Measurements from ENCODE around the gene LSR. TPM values are rescaled to one million over a fixed set of nuclear protein-coding genes. Genes with fewer than 3 reads are reported as not detected.

Gene LSR
- total RNA-seq, 1 donor from 2014 or later: 54.7 TPM

GRCh38 chr19:35311901-35312665 lies 63.3 kb downstream of the LSR start:
- Mint-ChIP-seq H3K4me1 (peaks cover 71% of the 10 kb centered on the region), H3K4me3 (peak overlapping the region; percentile 39), H3K36me3 (no peaks in the 10 kb centered on the region), H3K27ac (peak overlapping the region; percentile 98), H3K27me3 (ENCODE audit: low read depth) (no peaks in the 10 kb centered on the region), H3K9me3 (no peaks in the 10 kb centered on the region)
- no peak for DNase-seq (ENCODE audit: low spot score in 2 of 2, unreplicated experiment in 2 of 2)
- no peak for TF ChIP-seq CTCF (IDR thresholded peaks at IDR 0.05; ENCODE audit: unreplicated experiment)

- no peaks in the 10 kb centered on the region for H3K36me3 Mint-ChIP-seq
- TF ChIP-seq CTCF (IDR thresholded peaks at IDR 0.05; ENCODE audit: unreplicated experiment): no peak
- H3K9me3 Mint-ChIP-seq: no peaks in the 10 kb centered on the region
- no peak overlapping the region for H3K4me3 Mint-ChIP-seq
- no peaks in the 10 kb centered on the region for H3K27me3 Mint-ChIP-seq (ENCODE audit: low read depth)
- DNase-seq (ENCODE audit: low spot score in 2 of 2, unreplicated experiment in 2 of 2): no peak
- H3K4me1 Mint-ChIP-seq: peaks cover 65% of the 10 kb centered on the region
- peak overlapping the region; percentile 82 for H3K27ac Mint-ChIP-seq
Measured at GRCh38 chr19:35313587-35313986, 64.8 kb downstream of the LSR start.

- Mint-ChIP-seq H3K4me3 (no peak overlapping the region), H3K4me1 (peaks cover 64% of the 10 kb centered on the region), H3K27ac (no peak overlapping the region), H3K9me3 (no peaks in the 10 kb centered on the region), H3K36me3 (no peaks in the 10 kb centered on the region), H3K27me3 (ENCODE audit: low read depth) (no peaks in the 10 kb centered on the region)
- no peak for TF ChIP-seq CTCF (IDR thresholded peaks at IDR 0.05; ENCODE audit: unreplicated experiment)
- no peak for DNase-seq (ENCODE audit: low spot score in 2 of 2, unreplicated experiment in 2 of 2)
Measured at GRCh38 chr19:35314031-35314430, 65.2 kb downstream of the LSR start.

- DNase-seq (ENCODE audit: low spot score in 2 of 2, unreplicated experiment in 2 of 2): no peak
- no peak for TF ChIP-seq CTCF (IDR thresholded peaks at IDR 0.05; ENCODE audit: unreplicated experiment)
- no peaks in the 10 kb centered on the region for H3K27me3 Mint-ChIP-seq (ENCODE audit: low read depth)
- no peaks in the 10 kb centered on the region for H3K36me3 Mint-ChIP-seq
- peaks cover 58% of the 10 kb centered on the region for H3K4me1 Mint-ChIP-seq
- H3K4me3 Mint-ChIP-seq: no peak overlapping the region
- H3K9me3 Mint-ChIP-seq: no peaks in the 10 kb centered on the region
- no peak overlapping the region for H3K27ac Mint-ChIP-seq
Measured at GRCh38 chr19:35314858-35315470, 66.2 kb downstream of the LSR start.

GRCh38 chr19:35315883-35316282 lies 67.1 kb downstream of the LSR start:
- TF ChIP-seq CTCF (IDR thresholded peaks at IDR 0.05; ENCODE audit: unreplicated experiment): no peak
- H3K27ac Mint-ChIP-seq: peak overlapping the region; percentile 43
- no peaks in the 10 kb centered on the region for H3K27me3 Mint-ChIP-seq (ENCODE audit: low read depth)
- H3K36me3 Mint-ChIP-seq: no peaks in the 10 kb centered on the region
- H3K9me3 Mint-ChIP-seq: no peaks in the 10 kb centered on the region
- H3K4me1 Mint-ChIP-seq: peaks cover 52% of the 10 kb centered on the region
- DNase-seq (ENCODE audit: low spot score in 2 of 2, unreplicated experiment in 2 of 2): no peak
- no peak overlapping the region for H3K4me3 Mint-ChIP-seq
